ENCODE data around the gene MICU1. TPM values are rescaled to one million over a fixed set of nuclear protein-coding genes. Genes with fewer than 3 reads are reported as not detected.

MICU1 gene
- total RNA-seq, 6 donors from 2014 or later: 26.9 to 62.9 (median 47.6) TPM

DNA sequence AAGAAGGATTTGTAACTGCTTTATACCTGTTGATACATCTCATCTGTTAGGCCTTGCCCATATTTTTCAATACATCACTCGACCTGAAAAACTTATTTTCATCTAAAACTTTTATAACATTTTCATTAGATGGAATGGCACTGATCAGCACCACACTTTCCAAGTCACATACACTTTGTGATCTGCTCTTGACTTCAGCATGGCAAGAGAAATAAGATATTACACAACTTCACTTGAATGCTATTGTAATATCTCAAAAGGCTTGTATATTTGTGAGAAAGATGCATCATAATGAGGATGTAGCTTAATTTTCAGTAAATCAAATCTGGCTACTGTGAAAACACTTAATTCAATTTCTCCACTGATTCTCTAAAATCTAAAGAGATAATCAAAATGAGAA is 126.2 kb downstream of the MICU1 start:
- DNase-seq: no peak
- TF ChIP-seq, protein P1, sequence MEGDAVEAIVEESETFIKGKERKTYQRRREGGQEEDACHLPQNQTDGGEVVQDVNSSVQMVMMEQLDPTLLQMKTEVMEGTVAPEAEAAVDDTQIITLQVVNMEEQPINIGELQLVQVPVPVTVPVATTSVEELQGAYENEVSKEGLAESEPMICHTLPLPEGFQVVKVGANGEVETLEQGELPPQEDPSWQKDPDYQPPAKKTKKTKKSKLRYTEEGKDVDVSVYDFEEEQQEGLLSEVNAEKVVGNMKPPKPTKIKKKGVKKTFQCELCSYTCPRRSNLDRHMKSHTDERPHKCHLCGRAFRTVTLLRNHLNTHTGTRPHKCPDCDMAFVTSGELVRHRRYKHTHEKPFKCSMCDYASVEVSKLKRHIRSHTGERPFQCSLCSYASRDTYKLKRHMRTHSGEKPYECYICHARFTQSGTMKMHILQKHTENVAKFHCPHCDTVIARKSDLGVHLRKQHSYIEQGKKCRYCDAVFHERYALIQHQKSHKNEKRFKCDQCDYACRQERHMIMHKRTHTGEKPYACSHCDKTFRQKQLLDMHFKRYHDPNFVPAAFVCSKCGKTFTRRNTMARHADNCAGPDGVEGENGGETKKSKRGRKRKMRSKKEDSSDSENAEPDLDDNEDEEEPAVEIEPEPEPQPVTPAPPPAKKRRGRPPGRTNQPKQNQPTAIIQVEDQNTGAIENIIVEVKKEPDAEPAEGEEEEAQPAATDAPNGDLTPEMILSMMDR (IDR thresholded peaks at IDR 0.05): no peak
- TF ChIP-seq POLR2AphosphoS5 (IDR thresholded peaks at IDR 0.05) (no peak), EP300 (IDR thresholded peaks at IDR 0.05) (no peak), POLR2A (IDR thresholded peaks at IDR 0.05) (no peak)
- Histone ChIP-seq H3K9me3 (no peaks in the 10 kb centered on the region), H3K4me3 (no peak overlapping the region), H3K4me1 (peaks cover 0 to 4% (median 0%) of the 10 kb centered on the region in 4 donors), H3K27me3 (no peaks in the 10 kb centered on the region), H3K27ac (no peak overlapping the region), H3K36me3 (no peaks in the 10 kb centered on the region)
- 81 to 95% methylated on average over 1 of the region's 1 CpG for WGBS, 2 donors
- no peak for ATAC-seq (ENCODE audit: low FRiP score in 2 of 2)

DNA sequence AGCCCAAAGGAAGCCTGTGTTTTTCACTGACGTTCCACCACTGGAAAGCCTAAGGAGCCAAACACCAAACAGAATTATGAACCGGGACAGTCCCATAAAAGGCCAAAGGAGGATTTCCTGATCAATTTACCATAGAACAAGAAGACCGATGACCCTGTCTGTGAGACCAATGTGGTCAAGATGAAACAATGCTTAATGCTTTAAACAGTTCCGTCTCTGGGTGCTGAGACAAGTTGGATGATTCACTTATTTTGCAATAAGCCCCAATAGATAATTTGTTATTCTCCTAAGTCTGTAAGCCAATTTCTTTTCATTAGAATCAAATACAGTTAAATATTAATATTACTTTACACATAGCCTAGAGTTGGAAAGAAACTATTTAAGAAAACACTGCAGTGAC is 134.9 kb downstream of the MICU1 start:
- ATAC-seq (ENCODE audit: low FRiP score in 2 of 2): peak in 1 of 2 donors; percentile 71
- WGBS, 2 donors: 68 to 72% methylated on average over 4 of the region's 4 CpGs
- no peaks in the 10 kb centered on the region for H3K27me3 ChIP-seq
- H3K9me3 ChIP-seq: no peaks in the 10 kb centered on the region
- no peak overlapping the region for H3K27ac ChIP-seq
- no peak overlapping the region for H3K4me3 ChIP-seq
- no peaks in the 10 kb centered on the region for H3K36me3 ChIP-seq
- H3K4me1 ChIP-seq: no peaks in the 10 kb centered on the region
- no peak for DNase-seq
- TF ChIP-seq, protein P1 (IDR thresholded peaks at IDR 0.05): no peak
- no peak for TF ChIP-seq POLR2A (IDR thresholded peaks at IDR 0.05)

DNA sequence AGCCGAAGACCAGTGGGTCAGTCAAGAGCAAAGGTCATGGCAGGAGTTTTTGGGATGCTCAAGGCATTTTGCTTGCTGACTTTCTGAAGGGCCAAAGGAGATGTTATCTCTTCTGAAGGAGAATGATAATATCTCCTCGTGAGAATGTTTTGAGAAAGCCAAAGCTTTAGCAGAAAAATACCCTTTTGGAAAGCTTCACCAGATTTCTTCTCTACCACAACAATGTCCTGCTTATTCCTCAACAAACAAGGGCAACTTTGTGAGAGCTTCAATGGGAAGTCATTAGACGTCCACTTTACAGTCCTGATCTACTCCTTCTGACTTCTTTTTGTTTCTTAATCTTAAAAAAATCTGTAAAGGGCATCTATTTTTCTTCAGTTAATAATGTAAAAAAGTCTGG is 138.4 kb downstream of the MICU1 start:
- no peak for DNase-seq
- no peak overlapping the region for H3K27ac ChIP-seq
- TF ChIP-seq POLR2A (IDR thresholded peaks at IDR 0.05): no peak
- TF ChIP-seq, protein P1 (IDR thresholded peaks at IDR 0.05): no peak
- no peak for TF ChIP-seq EP300 (IDR thresholded peaks at IDR 0.05)
- no peak for TF ChIP-seq POLR2AphosphoS5 (IDR thresholded peaks at IDR 0.05)
- H3K4me3 ChIP-seq: no peak overlapping the region
- H3K9me3 ChIP-seq: no peaks in the 10 kb centered on the region
- no peaks in the 10 kb centered on the region for H3K4me1 ChIP-seq
- H3K36me3 ChIP-seq: peaks cover 0 to 3% (median 0%) of the 10 kb centered on the region in 4 donors
- WGBS, 2 donors: 94 to 96% methylated on average over 3 of the region's 3 CpGs
- no peak for ATAC-seq (ENCODE audit: low FRiP score in 2 of 2)
- H3K27me3 ChIP-seq: no peaks in the 10 kb centered on the region

DNA sequence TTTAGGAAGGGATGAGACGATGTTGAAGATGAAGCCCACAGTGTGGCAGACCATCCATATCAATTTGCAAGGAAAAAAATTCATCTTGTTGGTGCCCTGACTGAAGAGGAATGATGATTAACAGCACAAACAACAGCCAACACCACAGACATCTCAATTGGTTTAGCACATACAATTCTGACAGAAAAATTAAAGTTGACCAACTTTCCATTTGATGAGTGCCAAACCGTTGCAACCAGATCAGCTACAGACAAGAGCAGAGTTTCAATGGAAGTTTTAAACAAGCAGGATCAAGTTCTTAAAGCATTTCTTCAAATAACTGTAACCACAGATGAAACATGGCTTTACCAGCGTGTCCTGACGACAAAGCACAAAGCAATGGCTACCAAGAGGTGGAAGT is 138.8 kb downstream of the MICU1 start:
- DNase-seq (no peak), ATAC-seq (ENCODE audit: low FRiP score in 2 of 2) (no peak)
- H3K27me3 ChIP-seq: no peaks in the 10 kb centered on the region
- H3K4me1 ChIP-seq: no peaks in the 10 kb centered on the region
- H3K27ac ChIP-seq: no peak overlapping the region
- H3K9me3 ChIP-seq: no peaks in the 10 kb centered on the region
- TF ChIP-seq EP300 (IDR thresholded peaks at IDR 0.05) (no peak), POLR2AphosphoS5 (IDR thresholded peaks at IDR 0.05) (no peak), POLR2A (IDR thresholded peaks at IDR 0.05) (no peak)
- TF ChIP-seq, protein P1 (IDR thresholded peaks at IDR 0.05): no peak
- WGBS, 2 donors: 91 to 96% methylated on average over 4 of the region's 4 CpGs
- peaks cover 0 to 3% (median 0%) of the 10 kb centered on the region in 4 donors for H3K36me3 ChIP-seq
- no peak overlapping the region for H3K4me3 ChIP-seq

DNA sequence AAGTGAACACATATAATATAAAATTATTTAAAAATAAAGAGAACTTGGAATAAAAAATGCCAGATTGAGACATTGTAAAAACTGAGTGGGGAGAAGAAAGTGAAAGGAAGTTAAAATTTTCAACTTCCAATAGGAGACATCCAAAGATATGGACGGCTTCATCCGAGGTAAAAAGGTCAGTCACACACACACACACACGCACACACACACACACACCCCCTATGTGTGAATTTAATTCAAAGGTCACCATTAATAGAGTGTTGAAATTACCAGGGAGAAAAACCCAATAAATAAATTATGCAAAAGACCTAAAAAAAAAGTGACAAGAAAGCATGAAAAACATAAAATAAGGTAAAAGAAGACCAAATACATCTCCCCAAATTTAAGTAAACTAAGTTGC is 140.2 kb downstream of the MICU1 start:
- Histone ChIP-seq H3K27me3 (no peaks in the 10 kb centered on the region), H3K4me3 (no peak overlapping the region), H3K4me1 (no peaks in the 10 kb centered on the region), H3K36me3 (peaks cover 0 to 3% (median 0%) of the 10 kb centered on the region in 4 donors), H3K27ac (no peak overlapping the region), H3K9me3 (no peaks in the 10 kb centered on the region)
- ATAC-seq (ENCODE audit: low FRiP score in 2 of 2) (no peak), DNase-seq (no peak)
- WGBS, 2 donors: 79 to 85% methylated on average over 3 of the region's 3 CpGs
- TF ChIP-seq POLR2AphosphoS5 (IDR thresholded peaks at IDR 0.05) (no peak), EP300 (IDR thresholded peaks at IDR 0.05) (no peak), POLR2A (IDR thresholded peaks at IDR 0.05) (no peak)
- TF ChIP-seq, protein P1 (IDR thresholded peaks at IDR 0.05): no peak

All from upper lobe of left lung (tissue), 6 donors.